Activated B cell treated with CpG ODN at 0.5 μM for 24 hours (primary cell): Measurements from ENCODE around the gene RPS15. TPM values are rescaled to one million over a fixed set of nuclear protein-coding genes. Genes with fewer than 3 reads are reported as not detected.

ENCODE experiments used
- ATAC-seq: fragments of 200-7000 bp; cut with Tn5 transposase; one replicate; pipeline ENCODE4 v1.10.0; 2021; ENCODE audit warnings: low read depth, mild to moderate bottlenecking, moderate library complexity
- CTCF ChIA-PET: fragments of 350-600 bp; sonication (Branson Sonifier 250); formaldehyde crosslinking; loops from one replicate; lab custom pipeline; 2021; ENCODE audit warnings: antibody characterized with exemption; lab: Charles Lee
- POLR2A ChIA-PET: fragments of 350-600 bp; sonication (Branson Sonifier 250); formaldehyde crosslinking; loops from one replicate; lab custom pipeline; 2021; ENCODE audit warnings: antibody characterized with exemption; lab: Charles Lee
- DNase-seq: peaks from one replicate; pipeline ENCODE4 v3.0.0; 2022
- H3K27ac Mint-ChIP-seq: one replicate; pipeline ENCODE4 v1.8.0; 2020; ENCODE audit warnings: mixed read lengths
- H3K27me3 Mint-ChIP-seq: one replicate; pipeline ENCODE4 v1.8.0; 2021; ENCODE audit warnings: mixed read lengths
- H3K36me3 Mint-ChIP-seq: one replicate; pipeline ENCODE4 v1.8.0; 2021; ENCODE audit warnings: low read depth, mixed read lengths
- H3K4me1 Mint-ChIP-seq: one replicate; pipeline ENCODE4 v1.8.0; 2021; ENCODE audit warnings: mixed read lengths
- H3K4me3 Mint-ChIP-seq: one replicate; pipeline ENCODE4 v1.8.0; 2020; ENCODE audit warnings: mild to moderate bottlenecking, mixed read lengths
- H3K9me3 Mint-ChIP-seq: one replicate; pipeline ENCODE4 v1.8.0; 2020; ENCODE audit warnings: mixed read lengths
- intact Hi-C: fragments of 100-400 bp; cut with micrococcal nuclease; formaldehyde crosslinking; loops from one replicate; pipeline ENCODE4 v1.15.1; 2024
- total RNA-seq: library from RNA; stranded (reverse); gene quantifications from 2 replicates; pipeline ENCODE4 v1.2.3, GENCODE V29; 2022
- TF ChIP-seq, protein P1 (sequence below): fragments of 200-600 bp; IDR thresholded peaks from one replicate; pipeline ENCODE4 v1.8.0; 2022; ENCODE audit warnings: antibody characterized with exemption, mild to moderate bottlenecking

RPS15 gene
- total RNA-seq, 1 donor from 2014 or later, result 1,788 TPM

DNA sequence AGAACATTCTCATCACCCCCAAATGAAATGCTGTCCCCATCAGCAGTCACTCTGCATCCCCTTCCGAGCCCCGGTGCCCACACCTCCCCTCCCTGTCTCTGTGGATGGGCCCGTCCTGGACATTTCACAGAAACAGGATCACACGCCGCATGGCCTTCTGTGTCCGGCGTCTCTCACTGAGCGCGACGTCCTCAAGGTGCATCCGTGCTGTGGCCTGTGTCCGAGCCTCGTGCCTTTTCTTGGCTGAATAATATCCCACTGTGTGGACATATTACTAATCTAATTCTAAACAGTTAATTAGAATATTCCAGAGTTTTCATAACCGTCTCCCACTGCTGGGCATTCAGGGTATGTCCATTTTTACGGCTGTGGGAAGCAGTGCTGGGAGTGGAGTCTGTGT is 45.8 kb upstream of the RPS15 start:
- H3K27me3 Mint-ChIP-seq, result no peaks in the 10 kb centered on the region
- intact Hi-C loops, result no loop called here
- peaks cover 40% of the 10 kb centered on the region for H3K36me3 Mint-ChIP-seq
- H3K27ac Mint-ChIP-seq, result no peak overlapping the region
- TF ChIP-seq, protein P1, sequence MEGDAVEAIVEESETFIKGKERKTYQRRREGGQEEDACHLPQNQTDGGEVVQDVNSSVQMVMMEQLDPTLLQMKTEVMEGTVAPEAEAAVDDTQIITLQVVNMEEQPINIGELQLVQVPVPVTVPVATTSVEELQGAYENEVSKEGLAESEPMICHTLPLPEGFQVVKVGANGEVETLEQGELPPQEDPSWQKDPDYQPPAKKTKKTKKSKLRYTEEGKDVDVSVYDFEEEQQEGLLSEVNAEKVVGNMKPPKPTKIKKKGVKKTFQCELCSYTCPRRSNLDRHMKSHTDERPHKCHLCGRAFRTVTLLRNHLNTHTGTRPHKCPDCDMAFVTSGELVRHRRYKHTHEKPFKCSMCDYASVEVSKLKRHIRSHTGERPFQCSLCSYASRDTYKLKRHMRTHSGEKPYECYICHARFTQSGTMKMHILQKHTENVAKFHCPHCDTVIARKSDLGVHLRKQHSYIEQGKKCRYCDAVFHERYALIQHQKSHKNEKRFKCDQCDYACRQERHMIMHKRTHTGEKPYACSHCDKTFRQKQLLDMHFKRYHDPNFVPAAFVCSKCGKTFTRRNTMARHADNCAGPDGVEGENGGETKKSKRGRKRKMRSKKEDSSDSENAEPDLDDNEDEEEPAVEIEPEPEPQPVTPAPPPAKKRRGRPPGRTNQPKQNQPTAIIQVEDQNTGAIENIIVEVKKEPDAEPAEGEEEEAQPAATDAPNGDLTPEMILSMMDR, result no peak
- ATAC-seq (no peak), DNase-seq (no peak)
- no peaks in the 10 kb centered on the region for H3K9me3 Mint-ChIP-seq
- no peak overlapping the region for H3K4me3 Mint-ChIP-seq
- no peaks in the 10 kb centered on the region for H3K4me1 Mint-ChIP-seq
- CTCF ChIA-PET, result no interaction called here
- POLR2A ChIA-PET, result no interaction called here

DNA sequence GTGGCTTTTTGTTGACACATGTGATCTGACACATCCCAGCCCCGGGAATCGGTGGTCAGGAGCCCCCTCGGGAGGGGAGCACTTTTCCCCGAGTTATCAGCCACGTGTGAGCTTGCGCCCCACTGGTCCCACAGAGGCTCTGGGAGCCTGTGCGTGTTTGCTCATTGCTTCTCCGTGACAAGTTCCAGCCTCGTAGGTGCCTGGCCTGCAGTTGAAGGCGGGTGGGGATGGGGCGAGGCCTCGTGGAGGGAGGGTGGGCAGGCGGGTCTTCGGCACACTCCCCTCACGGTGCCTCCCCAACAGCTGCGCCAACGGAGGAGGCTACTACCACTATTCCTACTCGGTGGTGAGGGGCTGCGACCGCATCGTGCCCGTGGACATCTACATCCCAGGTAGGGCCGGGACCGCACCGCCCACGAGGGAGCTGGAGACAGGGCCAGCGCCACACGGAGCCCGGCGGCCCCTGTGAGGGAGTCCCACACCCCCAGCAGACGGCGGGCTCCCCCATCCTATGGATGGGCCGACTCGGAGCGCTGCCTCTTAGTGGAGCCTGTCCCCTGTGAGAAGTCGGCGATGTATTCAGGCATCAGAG is 45.2 kb upstream of the RPS15 start:
- ChIA-PET CTCF (no interaction called here), POLR2A (interaction anchor here (0.6 kb wide), 1 partner anchor 16 kb away, joined by 12 read pairs; no protein-coding TSS in a partner anchor)
- Mint-ChIP-seq H3K4me3 (no peak overlapping the region), H3K27ac (no peak overlapping the region), H3K36me3 (peaks cover 40% of the 10 kb centered on the region), H3K9me3 (no peaks in the 10 kb centered on the region), H3K27me3 (no peaks in the 10 kb centered on the region), H3K4me1 (no peaks in the 10 kb centered on the region)
- DNase-seq (no peak), ATAC-seq (no peak)
- intact Hi-C loops, result no loop called here
- TF ChIP-seq, protein P1, result no peak

DNA sequence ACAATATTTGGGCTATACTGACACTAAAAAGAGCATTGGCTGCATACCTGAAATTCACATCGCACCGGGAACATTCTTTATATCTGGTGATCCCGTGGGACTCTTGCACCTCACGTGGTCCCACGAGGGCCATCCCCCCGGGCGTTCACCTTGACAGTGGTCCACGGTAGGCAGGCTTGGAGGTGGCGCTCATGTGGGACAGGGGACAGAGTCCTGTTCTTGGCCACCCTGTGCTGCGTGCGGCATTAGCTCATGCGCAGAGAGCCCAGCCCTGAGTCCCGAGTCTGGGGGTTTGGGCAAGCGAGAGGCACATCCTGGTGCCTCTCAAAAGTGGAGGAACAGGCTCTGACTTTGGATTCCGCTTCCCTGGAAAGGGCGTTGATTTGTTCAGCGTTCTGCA is 44.4 kb upstream of the RPS15 start:
- Mint-ChIP-seq H3K27ac (no peak overlapping the region), H3K27me3 (no peaks in the 10 kb centered on the region), H3K9me3 (no peaks in the 10 kb centered on the region), H3K4me1 (no peaks in the 10 kb centered on the region), H3K4me3 (no peak overlapping the region), H3K36me3 (peaks cover 35% of the 10 kb centered on the region)
- intact Hi-C loops, result no loop called here
- no peak for DNase-seq
- TF ChIP-seq, protein P1, result no peak
- ChIA-PET CTCF (no interaction called here), POLR2A (interaction anchor here (0.6 kb wide), 2 partner anchors 15 to 71 kb away, joined by 5 to 12 read pairs; no protein-coding TSS in a partner anchor)
- no peak for ATAC-seq

DNA sequence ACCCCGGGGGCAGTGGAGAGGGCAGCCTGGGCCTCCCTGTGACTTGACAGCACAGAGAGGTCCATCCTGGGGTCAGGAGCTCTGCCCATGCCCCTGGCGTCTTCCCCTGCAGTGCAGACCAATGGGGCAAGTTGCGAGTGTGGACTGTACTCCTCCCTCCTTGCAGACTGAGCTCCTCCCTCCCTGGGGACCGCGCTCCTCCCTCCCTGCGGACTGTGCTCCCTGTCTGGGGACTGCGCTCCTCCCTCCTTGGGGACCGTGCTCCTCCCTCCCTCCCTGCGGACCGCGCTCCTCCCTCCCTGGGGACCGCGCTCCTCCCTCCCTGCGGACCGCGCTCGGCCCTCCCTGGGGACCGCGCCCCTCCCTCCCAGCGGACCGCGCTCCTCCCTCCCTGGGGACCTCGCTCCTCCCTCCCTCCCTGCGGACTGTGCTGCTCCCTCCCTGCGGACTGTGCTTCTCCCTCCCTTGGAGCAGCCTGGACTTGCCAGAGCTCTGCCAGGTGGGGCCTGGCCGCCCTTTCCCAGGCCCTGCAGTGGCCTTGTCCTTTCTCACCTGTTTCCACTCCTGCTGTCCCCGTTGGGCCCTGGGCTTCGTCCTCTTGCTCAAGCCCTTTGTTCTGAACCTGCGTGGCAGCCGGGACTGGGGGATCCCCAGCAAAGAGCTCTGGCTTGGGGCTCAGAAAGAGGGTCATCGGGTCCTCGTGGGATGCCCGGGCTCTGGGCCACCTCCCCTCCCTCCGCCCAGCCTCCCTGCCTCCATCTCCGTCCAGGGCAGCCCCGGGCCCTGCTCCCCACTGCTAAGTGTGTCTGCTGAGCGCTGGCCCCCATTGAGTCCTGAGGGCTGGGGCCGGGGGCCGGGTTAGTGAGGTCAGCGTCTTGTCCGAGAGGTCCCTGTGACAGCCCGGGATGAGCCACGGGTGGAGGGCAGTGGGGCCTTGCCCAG is 43.7 kb upstream of the RPS15 start:
- Mint-ChIP-seq H3K4me3 (no peak overlapping the region), H3K9me3 (no peaks in the 10 kb centered on the region), H3K27me3 (no peaks in the 10 kb centered on the region), H3K36me3 (peaks cover 28% of the 10 kb centered on the region), H3K27ac (no peak overlapping the region), H3K4me1 (no peaks in the 10 kb centered on the region)
- TF ChIP-seq, protein P1, result no peak
- ATAC-seq (no peak), DNase-seq (no peak)
- ChIA-PET CTCF (no interaction called here), POLR2A (interaction anchor here (0.6 kb wide), 1 partner anchor 70 kb away, joined by 5 read pairs; no protein-coding TSS in a partner anchor)
- intact Hi-C loops, result no loop called here
